HepG2 (cell line): ENCODE data around the gene OPRM1. TPM values are rescaled to one million over a fixed set of nuclear protein-coding genes. Genes with fewer than 3 reads are reported as not detected.

ENCODE experiments used
- ATAC-seq: fragments of 200-7000 bp; cut with Tn5 transposase; 3 replicates; pipeline ENCODE4 v1.9.1; 2020; ENCODE audit warnings: mild to moderate bottlenecking, moderate library complexity
- BruUV-seq: library from RNA; stranded (reverse); fragments of 400-500 nt; replicated peaks from 2 replicates; lab custom pipeline; 2021; lab: Mats Ljungman, UMichigan
- CTCF ChIA-PET: fragments of 300-600 bp; formaldehyde crosslinking; extraction: SDS; loops from one replicate; lab custom pipeline; 2021; ENCODE audit warnings: low total read pairs, inconsistent platforms, low intra/inter-chr PET ratio; lab: Yijun Ruan, JAX
- POLR2A ChIA-PET: fragments of 350-600 bp; sonication (Branson Sonifier 250); formaldehyde crosslinking; loops from one replicate; lab custom pipeline; 2020; ENCODE audit warnings: antibody characterized with exemption, inconsistent platforms; lab: Yijun Ruan, JAX
- DNase-seq: peaks from one replicate; pipeline ENCODE4 v3.0.0-alpha.2; 2015; ENCODE audit warnings: low spot score
- FAIRE-seq: peaks from 3 replicates; lab custom pipeline; 2011; peaks lifted over from hg19 to GRCh38; lab: Jason Lieb, UNC
- H2AFZ ChIP-seq: one replicate; pipeline ENCODE4 v1.6.1; 2011; ENCODE audit warnings: low read length, inconsistent platforms
- H3K27ac ChIP-seq: fragments of 300-600 bp; 3 replicates; pipeline ENCODE4 v1.8.0; 2011; ENCODE audit warnings: mixed run types, mild to moderate bottlenecking, mixed read lengths, low read length, inconsistent platforms; ENCODE audit not compliant: insufficient read depth; ENCODE audit errors: extremely low read length
- H3K27me3 ChIP-seq, 2 experiments: fragments of 200-600 bp in 1 of 2; 2 replicates in 1 of 2; 3 replicates in 1 of 2; pipeline versions ENCODE4 v1.6.0 to v1.8.0; 2011; ENCODE audit warnings: low read length in 2 of 2, mild to moderate bottlenecking in 2 of 2, moderate library complexity in 2 of 2, inconsistent platforms in 1 of 2; ENCODE audit not compliant: insufficient read depth in 2 of 2, control insufficient read depth in 1 of 2
- H3K36me3 ChIP-seq, 2 experiments: fragments of 200-600 bp in 1 of 2; replicated peaks in 1 of 2; 2 replicates in 1 of 2; 3 replicates in 1 of 2; pipeline versions ENCODE4 v1.5.1 to v1.8.0; 2011; ENCODE audit warnings: low read length in 2 of 2, inconsistent platforms in 1 of 2; ENCODE audit not compliant: insufficient read depth in 2 of 2, control insufficient read depth in 1 of 2
- H3K4me1 ChIP-seq: 2 replicates; pipeline ENCODE4 v1.5.1; 2012; ENCODE audit warnings: low read length, inconsistent platforms; ENCODE audit not compliant: insufficient read depth
- H3K4me2 ChIP-seq: 2 replicates; pipeline ENCODE4 v1.6.0; 2011; ENCODE audit warnings: low read depth, low read length, inconsistent platforms
- H3K4me3 ChIP-seq, 3 experiments: fragments of 200-600 bp in 1 of 3; sonication (generic), shearing (Covaris generic) in 1 of 3; replicated peaks in 1 of 3; 2 replicates each; pipeline ENCODE4 v1.5.1; 2011 to 2016; ENCODE audit warnings: low read length in 3 of 3, inconsistent platforms in 2 of 3, low read depth in 2 of 3, mild to moderate bottlenecking in 2 of 3, control low read depth in 1 of 3, mixed read lengths in 1 of 3; ENCODE audit not compliant: insufficient read depth in 1 of 3
- H3K79me2 ChIP-seq: one replicate; pipeline ENCODE4 v1.6.1; 2011; ENCODE audit warnings: low read length, inconsistent platforms; ENCODE audit not compliant: insufficient read depth
- H3K9ac ChIP-seq: 2 replicates; pipeline ENCODE4 v1.6.0; 2011; ENCODE audit warnings: mild to moderate bottlenecking, low read depth, low read length, inconsistent platforms; ENCODE audit not compliant: insufficient read depth
- H3K9me3 ChIP-seq: 2 replicates; pipeline ENCODE4 v1.5.1; 2012; ENCODE audit warnings: mild to moderate bottlenecking, low read length
- H4K20me1 ChIP-seq: 2 replicates; pipeline ENCODE4 v1.6.0; 2011; ENCODE audit warnings: inconsistent platforms, mild to moderate bottlenecking, low read length, moderate library complexity; ENCODE audit not compliant: insufficient read depth
- BCLAF1 ChIP-seq: fragments of 450-650 bp; IDR thresholded peaks from 2 replicates; pipeline ENCODE4 v1.6.1; 2017; ENCODE audit warnings: mild to moderate bottlenecking
- DRAP1 ChIP-seq: IDR thresholded peaks from 2 replicates; pipeline ENCODE4 v1.6.1; 2016; ENCODE audit warnings: missing genetic modification reagents, missing compliant biosample characterization
- FUBP1 ChIP-seq: sonication (generic); formaldehyde crosslinking; IDR thresholded peaks from 2 replicates; pipeline ENCODE4 v1.5.1; 2020; ENCODE audit warnings: missing genetic modification reagents, mild to moderate bottlenecking, borderline replicate concordance
- KLF15 ChIP-seq: sonication (generic); formaldehyde crosslinking; IDR thresholded peaks from 2 replicates; pipeline ENCODE4 v1.8.1; 2023; ENCODE audit warnings: borderline replicate concordance, mild to moderate bottlenecking, inconsistent platforms, missing genetic modification reagents, mixed read lengths
- MED8 ChIP-seq: sonication (generic); formaldehyde crosslinking; IDR thresholded peaks from 2 replicates; pipeline ENCODE4 v1.8.1; 2023; ENCODE audit warnings: mild to moderate bottlenecking, missing genetic modification reagents; ENCODE audit not compliant: insufficient replicate concordance
- RXRA ChIP-seq: sonication (generic); formaldehyde crosslinking; IDR thresholded peaks from 2 replicates; pipeline ENCODE4 v1.5.1; 2020; ENCODE audit warnings: missing genetic modification reagents
- SYNCRIP ChIP-seq: fragments of 200-400 bp; formaldehyde crosslinking; IDR thresholded peaks from 2 replicates; pipeline ENCODE4 v1.6.1; 2018; ENCODE audit warnings: mild to moderate bottlenecking, low read depth, low read length; ENCODE audit not compliant: insufficient read depth
- TBL1XR1 ChIP-seq: fragments of 150-350 bp; IDR thresholded peaks from 2 replicates; pipeline ENCODE4 v1.6.1; 2014; ENCODE audit warnings: borderline replicate concordance, low read length; ENCODE audit not compliant: partially characterized antibody
- TBX2 ChIP-seq: sonication (generic); formaldehyde crosslinking; IDR thresholded peaks from 2 replicates; pipeline ENCODE4 v1.5.0; 2020; ENCODE audit warnings: missing genetic modification reagents, mild to moderate bottlenecking, borderline replicate concordance
- ZNF142 ChIP-seq: sonication (generic); formaldehyde crosslinking; IDR thresholded peaks from 2 replicates; pipeline ENCODE4 v1.4.0; 2020; ENCODE audit warnings: missing genetic modification reagents
- ZNF24 ChIP-seq: fragments of 450-650 bp; IDR thresholded peaks from 2 replicates; pipeline ENCODE4 v1.6.1; 2017; ENCODE audit warnings: antibody characterized with exemption, mild to moderate bottlenecking
- ZNF326 ChIP-seq: sonication (generic); formaldehyde crosslinking; IDR thresholded peaks from 2 replicates; pipeline ENCODE4 v1.4.0; 2020; ENCODE audit warnings: missing genetic modification reagents, borderline replicate concordance
- ZNF616 ChIP-seq: sonication (generic); formaldehyde crosslinking; IDR thresholded peaks from 2 replicates; pipeline ENCODE4 v1.5.0; 2020; ENCODE audit warnings: low read depth, mild to moderate bottlenecking, missing genetic modification reagents
- ZNF746 ChIP-seq: sonication (generic); formaldehyde crosslinking; IDR thresholded peaks from 2 replicates; pipeline ENCODE4 v1.8.0; 2022; ENCODE audit warnings: mild to moderate bottlenecking, missing genetic modification reagents
- WGBS: methylation state at CpG from one replicate; pipeline ENCODE4 v1.1.6; 2017; ENCODE audit warnings: low lambda C conversion rate; 5-methylcytosine and 5-hydroxymethylcytosine counted together
- in situ Hi-C: cut with HindIII; loops from 2 replicates; pipeline ENCODE4 v1.10.0; 2017; ENCODE audit warnings: low pct_unique_long_range_greater_than_20kb; ENCODE audit not compliant: extremely low pct_ligation_motif_present
- intact Hi-C: fragments of 100-400 bp; cut with micrococcal nuclease; formaldehyde crosslinking; loops from one replicate; pipeline ENCODE4 v1.10.0; 2022; ENCODE audit not compliant: unreplicated experiment
- polyA plus RNA-seq, 8 experiments: library from polyadenylated mRNA; depleted of rRNA in 3 of 8; stranded (reverse) in 7 of 8; unstranded in 1 of 8; fragments of >200 nt; fragmentation: Illumina TruSeq in 4 of 8; extraction: Trizol in 4 of 8; gene quantifications; 2 replicates each; pipeline versions ENCODE4 v1.2.1 to v1.2.3, GENCODE V29; 2011 to 2016; ENCODE audit warnings: low read depth in 4 of 8, missing spikeins in 1 of 8, mixed read lengths in 1 of 8; ENCODE audit not compliant: insufficient read depth in 1 of 8
- total RNA-seq, 5 experiments: library from RNA; depleted of rRNA; stranded (reverse); fragments of >200 nt; fragmentation: Illumina TruSeq; extraction: Trizol; gene quantifications; 2 replicates each; pipeline ENCODE4 v1.2.3, GENCODE V29; 2016; ENCODE audit warnings: low read depth in 1 of 5

Gene OPRM1
- total and polyA plus RNA-seq, 2 of the 13 experiments (the other 11 are each of a cell fraction or from before 2014, with no cell fraction given) = not detected

- H2AFZ ChIP-seq = no peak overlapping the region
- WGBS = 0% methylated on average over 4 of the region's 5 CpGs
- H3K4me1 ChIP-seq = no peaks in the 10 kb centered on the region
- no TSS peak for BruUV-seq
- intact Hi-C loops = no loop called here
- H3K9ac ChIP-seq = no peak overlapping the region
- H4K20me1 ChIP-seq = no peaks in the 10 kb centered on the region
- H3K36me3 ChIP-seq = no peaks in the 10 kb centered on the region
- H3K9me3 ChIP-seq = no peaks in the 10 kb centered on the region
- H3K4me3 ChIP-seq = no peak overlapping the region
- POLR2A ChIA-PET = no interaction called here
- DNase-seq = no peak
- no peaks in the 10 kb centered on the region for H3K79me2 ChIP-seq
- CTCF ChIA-PET = no interaction called here
- H3K27me3 ChIP-seq = no peaks in the 10 kb centered on the region
- FAIRE-seq = no peak
- no peak overlapping the region for H3K4me2 ChIP-seq
- in situ Hi-C loops = no loop called here
- ATAC-seq = no peak
- H3K27ac ChIP-seq = no peak overlapping the region
- TF ChIP-seq TBL1XR1 = no peak
- TF ChIP-seq TBX2 (CRISPR knock-in tag) = no peak
- no peak for TF ChIP-seq SYNCRIP
- TF ChIP-seq ZNF24 = no peak
- TF ChIP-seq RXRA = no peak
- TF ChIP-seq BCLAF1 = no peak
- no peak for TF ChIP-seq ZNF616 (CRISPR knock-in tag)
- no peak for TF ChIP-seq DRAP1 (CRISPR knock-in tag)
- TF ChIP-seq FUBP1 (CRISPR knock-in tag) = no peak
- TF ChIP-seq ZNF142 = no peak
- no peak for TF ChIP-seq ZNF326 (CRISPR knock-in tag)
- no peak for TF ChIP-seq KLF15
- no peak for TF ChIP-seq MED8 (CRISPR knock-in tag)
- TF ChIP-seq ZNF746 (CRISPR knock-in tag) = no peak
Measured at GRCh38 chr6:154002894-154003293, 36.1 kb upstream of the OPRM1 start.
